ELR (cell line): ENCODE data around the gene CCDC88A.
"Not testable (repeated sequence)": the region's sequence is repeated elsewhere in the genome, so short reads cannot be mapped to it uniquely, and the experiment has no call there.

Source experiments
- DNase-seq: peaks from one replicate; pipeline ENCODE4 v3.0.0-alpha.2; 2015; ENCODE audit warnings: low read depth

The CCDC88A gene

DNA sequence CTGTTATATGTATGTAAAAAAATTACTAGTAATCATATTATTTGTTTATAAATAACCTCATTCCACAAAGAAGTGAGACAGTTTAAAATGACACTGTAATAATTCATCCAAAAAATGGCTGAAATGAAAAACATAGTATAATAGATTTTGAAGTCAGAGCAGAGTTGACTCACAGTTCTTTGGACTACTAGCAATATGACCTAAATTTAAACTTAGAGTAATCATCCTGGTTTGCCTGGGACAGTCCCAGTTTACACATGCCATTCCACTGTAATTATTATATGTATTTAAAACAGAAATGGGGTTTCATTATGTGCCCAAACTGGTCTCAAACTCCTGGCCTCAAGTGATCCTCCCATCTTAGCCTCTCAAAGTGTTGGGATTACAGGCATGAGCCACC, 48.3 kb downstream of the CCDC88A start:
- DNase-seq: no peak

GRCh38 chr2:55370208-55370607, 49.4 kb downstream of the CCDC88A start:
- no peak for DNase-seq

- DNase-seq: no peak
Measured at GRCh38 chr2:55365303-55365702, 54.4 kb downstream of the CCDC88A start.

- peak; percentile 83 for DNase-seq
Measured at GRCh38 chr2:55364189-55365055, 55.2 kb downstream of the CCDC88A start.

DNA sequence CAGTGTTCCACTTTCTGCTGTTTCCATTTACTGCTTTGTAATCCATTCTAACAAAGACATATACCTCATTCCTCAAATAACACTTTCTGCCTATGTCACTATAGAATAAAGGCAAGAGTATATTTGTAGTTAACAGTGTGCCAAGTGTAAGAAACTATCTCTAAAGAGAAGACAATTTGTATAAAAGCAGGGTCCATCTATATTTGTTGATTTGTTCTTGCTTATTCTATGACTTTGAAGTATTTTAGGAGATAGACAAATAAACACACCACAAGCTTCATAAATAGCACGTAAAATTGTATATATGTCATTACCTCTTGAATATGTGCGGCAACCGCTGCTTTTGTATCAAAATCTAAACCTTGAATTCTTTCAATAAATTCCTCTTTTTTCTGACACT, 56.0 kb downstream of the CCDC88A start:
- no peak for DNase-seq

DNA sequence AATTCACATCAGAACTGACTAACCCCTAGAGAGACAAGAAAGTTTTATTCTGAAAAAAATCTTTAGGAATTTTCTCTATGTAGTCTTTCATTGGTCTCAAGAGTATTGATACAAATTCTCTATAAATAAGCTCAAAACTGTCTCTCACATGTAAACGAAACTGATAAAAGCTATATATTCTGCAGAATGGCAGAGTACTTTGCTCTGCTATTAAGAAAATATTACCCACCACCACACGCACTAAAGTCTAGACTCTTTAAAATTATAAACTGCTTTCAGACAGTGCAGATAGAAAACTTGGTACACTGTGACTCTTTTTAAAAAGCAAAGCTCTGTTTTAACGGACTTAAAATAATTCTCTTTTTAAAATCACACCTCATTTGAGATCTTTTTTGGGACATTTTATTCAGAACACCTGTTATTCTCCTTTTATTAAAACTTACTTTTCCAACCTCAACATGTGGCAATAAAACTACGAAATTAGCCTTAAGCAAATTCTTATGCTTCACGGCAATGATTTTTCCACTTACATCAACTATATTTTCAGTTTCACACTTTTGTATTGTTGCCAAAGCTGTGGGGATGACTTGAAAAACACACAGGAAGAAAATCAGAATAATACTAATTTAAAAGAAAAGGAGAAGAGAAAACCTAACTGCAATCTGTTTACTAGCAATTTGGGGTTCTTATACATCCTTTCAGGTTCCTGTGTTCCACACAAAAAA, 58.0 kb downstream of the CCDC88A start:
- DNase-seq: no peak

DNA sequence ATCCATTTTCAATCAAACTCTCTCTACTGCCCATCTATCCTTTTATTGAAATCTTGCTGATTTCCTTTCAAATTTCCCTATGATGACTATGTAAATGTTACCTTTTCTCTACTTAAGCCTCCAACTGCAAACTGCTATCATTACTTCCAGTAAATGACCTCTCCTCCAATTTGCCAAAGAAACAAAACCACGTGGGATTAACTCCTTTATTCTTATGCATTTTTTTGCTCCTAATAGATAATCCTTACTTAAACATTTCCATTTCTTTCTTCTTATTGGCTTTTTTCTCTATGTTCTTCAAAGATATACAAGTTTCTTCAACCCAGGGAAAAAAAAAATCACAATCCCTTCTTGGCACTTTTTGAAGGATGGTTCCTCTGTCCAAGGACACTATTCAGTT, 61.2 kb downstream of the CCDC88A start:
- DNase-seq: no peak

DNA sequence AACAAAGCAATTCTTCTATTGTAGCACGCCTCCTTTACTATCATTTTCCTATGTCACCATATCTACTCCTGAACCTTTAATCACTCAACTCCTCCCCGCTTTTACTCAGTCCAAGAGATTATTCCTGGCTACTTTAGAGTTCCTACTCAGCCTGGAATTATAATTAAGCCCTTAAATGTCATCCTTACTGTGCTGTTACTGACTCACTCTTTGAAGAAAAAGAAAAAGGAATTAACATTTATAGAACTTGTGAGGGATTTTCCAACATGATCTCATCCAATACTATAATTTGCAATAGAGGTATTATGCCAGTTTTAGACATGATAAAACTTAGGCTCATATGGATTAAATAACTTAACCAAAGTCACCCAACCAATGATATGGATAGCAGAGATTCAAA, 61.7 kb downstream of the CCDC88A start:
- no peak for DNase-seq

DNA sequence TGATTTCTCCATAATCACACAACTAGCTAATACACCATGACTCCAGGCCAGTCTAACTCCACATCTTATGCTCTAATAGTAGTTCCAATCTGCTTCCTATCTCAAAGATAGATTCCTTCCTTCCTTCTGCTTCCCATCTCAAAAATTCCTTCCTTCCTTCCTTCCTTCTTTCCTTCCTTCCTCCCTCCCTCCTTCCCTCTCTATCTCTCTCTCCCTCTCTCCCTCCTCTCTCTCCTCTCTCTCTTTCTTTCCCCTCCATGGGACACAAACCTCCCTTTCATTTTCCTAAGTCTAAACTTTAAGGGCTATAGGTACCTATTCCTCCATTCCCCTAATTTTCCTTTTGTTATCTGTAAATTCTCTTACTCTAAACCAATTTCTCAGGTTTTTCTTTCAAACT, 62.5 kb downstream of the CCDC88A start:
- no peak for DNase-seq

DNA sequence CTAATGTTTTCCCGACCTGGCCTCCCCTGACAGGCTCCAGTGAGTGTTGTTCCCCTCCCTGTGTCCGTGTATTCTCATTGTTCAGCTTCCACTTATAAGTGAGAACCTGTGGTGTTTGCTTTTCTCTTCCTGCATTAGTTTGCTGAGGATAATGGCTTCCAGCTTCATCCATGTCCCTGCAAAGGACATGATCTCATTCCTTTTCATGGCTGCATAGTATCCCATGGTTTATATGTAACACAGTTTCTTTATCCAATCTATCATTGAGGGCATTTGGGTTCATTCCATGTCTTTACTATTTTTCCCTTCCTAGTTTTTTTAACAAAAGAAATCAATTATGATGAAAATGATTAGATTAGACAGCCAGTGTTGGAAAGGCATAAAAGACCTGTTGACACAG, 63.5 kb downstream of the CCDC88A start:
- not testable (repeated sequence) for DNase-seq

- DNase-seq: no peak
Measured at GRCh38 chr2:55355451-55355850, 64.2 kb downstream of the CCDC88A start.

DNA sequence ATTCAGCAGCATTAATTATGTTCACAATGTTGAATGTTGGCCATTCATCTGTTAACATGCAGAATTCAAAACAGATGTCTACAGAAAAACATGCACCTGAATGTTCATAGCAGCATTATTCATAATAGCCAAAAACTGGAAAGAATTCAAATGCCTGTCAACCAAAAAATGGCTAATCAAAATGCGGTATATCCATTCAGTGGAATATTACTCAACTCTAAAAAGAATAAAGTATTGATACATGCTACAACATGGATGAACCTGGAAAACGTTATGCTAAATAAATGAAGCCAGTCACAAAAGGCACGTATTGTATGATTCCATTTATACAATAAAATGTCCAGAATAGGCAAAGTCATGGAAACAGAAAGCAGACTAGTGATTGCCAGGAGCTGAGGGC, 68.0 kb downstream of the CCDC88A start:
- no peak for DNase-seq

- DNase-seq: no peak
Measured at GRCh38 chr2:55345064-55345463, 74.6 kb downstream of the CCDC88A start.

DNA sequence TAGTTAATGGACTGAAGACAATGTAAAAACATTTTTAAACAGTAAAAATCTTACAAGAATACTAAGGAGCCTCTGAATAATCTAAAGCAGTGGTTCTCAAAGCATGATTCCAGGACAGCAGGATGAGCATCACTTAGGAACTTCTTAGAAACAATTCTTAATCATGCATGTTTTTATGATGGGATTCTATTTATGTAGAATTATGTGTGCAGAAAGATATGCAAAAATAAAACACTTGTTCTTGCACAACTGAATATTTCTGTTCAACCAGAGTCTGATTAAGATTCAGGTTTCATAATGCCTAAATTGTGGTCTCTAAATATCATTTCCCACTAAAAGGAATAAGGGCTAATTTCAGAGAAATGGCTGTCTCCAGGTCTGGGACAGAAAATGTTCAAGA, 81.4 kb downstream of the CCDC88A start:
- DNase-seq: no peak

DNA sequence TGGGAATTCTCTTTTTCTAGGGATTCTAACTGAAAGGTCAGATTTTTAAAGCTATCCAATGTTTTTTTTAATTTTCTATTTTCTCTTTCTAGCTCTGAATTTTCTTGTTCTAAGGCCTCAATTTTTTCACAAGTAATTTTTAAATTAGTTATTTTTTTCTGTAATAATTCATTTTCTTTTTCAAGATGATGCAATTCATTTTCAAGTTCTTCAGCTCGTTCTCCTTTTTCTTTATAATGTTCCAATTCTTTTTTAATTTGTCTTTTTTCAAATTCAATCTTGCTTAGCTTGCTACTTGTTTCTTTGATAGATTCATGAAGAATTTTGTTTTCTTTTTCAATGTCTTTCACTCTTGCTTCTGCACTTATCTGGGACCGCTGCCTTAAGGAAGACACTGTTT, 84.9 kb downstream of the CCDC88A start:
- DNase-seq: no peak

GRCh38 chr2:55330541-55331297, 88.9 kb downstream of the CCDC88A start:
- DNase-seq: no peak

DNA sequence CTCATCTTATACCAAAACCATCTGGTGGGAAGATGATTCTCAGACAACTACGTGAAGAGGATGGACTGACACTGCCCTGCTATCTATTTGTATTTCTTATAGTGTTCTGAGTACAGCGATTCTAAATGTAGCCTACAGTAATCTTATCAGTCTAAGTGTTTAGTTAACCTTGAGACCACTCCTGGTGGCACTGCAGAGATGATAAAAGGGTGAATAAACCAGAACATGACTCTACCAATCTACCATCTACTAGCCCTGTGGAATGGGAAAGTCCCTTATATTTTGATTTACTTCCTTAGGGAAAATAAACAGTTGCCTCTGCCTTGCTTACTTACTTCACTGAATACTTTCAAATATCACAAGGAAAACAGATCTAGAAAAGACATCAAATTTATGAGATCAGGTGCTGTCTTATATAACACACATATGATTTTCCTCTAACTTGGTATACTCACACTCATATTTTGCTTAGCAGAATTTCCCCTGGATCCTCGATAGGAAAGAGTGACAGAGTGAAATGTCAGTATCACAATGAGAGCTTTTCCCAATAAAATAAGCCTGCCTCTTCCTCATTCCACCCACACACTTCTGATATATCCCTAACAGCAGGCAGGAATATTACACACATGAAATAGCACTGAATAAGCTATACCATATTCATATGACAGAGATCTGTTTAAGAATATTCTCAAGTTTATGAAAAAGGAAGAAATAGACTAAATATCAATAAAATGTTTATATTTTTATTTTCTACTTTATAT, 92.0 kb downstream of the CCDC88A start:
- DNase-seq: no peak

DNA sequence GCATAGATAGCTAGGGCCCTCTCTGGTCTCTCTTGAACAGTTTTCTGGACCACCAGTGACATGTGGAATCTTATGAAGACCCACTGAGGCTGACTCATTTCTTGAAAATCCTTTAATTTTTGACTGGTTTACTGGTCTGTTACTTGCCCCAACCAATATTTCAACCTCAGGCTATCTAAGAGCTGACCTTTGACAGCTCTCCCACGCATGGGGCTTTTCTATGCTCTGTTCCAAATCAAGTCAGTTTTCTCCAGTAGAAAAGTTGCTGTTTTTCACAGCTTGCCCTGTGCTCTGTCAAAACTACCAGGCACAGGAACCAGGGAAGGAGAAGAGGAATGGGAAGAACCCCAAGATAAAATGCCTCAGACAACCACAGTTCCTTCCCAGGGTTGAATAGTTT, 104.7 kb downstream of the CCDC88A start:
- DNase-seq: no peak

GRCh38 chr2:55311444-55311870, 108.2 kb downstream of the CCDC88A start:
- DNase-seq: peak; percentile 72

GRCh38 chr2:55309446-55309845, 110.2 kb downstream of the CCDC88A start:
- peak; percentile 80 for DNase-seq

DNA sequence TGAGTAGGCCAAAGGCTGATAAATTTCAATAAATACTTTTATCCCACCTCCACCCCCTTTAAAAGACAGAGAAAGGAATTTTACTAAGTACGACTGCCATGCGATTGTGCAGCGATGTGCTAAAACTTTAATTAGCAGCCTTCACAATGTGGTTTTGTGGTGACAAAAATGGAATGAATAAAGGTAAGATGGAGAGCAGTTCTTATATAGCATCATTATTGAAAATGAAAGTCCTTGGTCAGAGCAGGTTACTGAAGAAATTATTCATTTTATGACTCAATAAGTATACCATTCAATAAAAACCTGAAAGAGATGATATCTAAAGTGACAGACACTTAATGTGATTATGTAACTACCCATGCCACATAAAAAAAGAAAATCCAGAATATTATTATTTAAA, 117.4 kb downstream of the CCDC88A start:
- DNase-seq: no peak

GRCh38 chr2:55301277-55301676, 118.4 kb downstream of the CCDC88A start:
- no peak for DNase-seq
